Esophagus muscularis mucosa (tissue), 4 donors: ENCODE data around the gene PNPLA3.

ENCODE experiments used
- CTCF ChIP-seq, 3 experiments: fragments of 200-600 bp in 2 of 3; fragments of 450-650 bp in 1 of 3; sonication (generic) in 2 of 3; IDR thresholded peaks; one replicate each; pipeline ENCODE4 v1.5.1; 2017 to 2019; ENCODE audit warnings: antibody characterized with exemption in 3 of 3, mild to moderate bottlenecking in 2 of 3, moderate library complexity in 1 of 3
- EP300 ChIP-seq: sonication (generic); formaldehyde crosslinking; IDR thresholded peaks from one replicate; pipeline ENCODE4 v1.6.1; 2017; ENCODE audit warnings: antibody characterized with exemption
- POLR2A ChIP-seq: fragments of 450-650 bp; IDR thresholded peaks from one replicate; pipeline ENCODE4 v1.6.1; 2017; ENCODE audit warnings: antibody characterized with exemption, moderate library complexity, mild to moderate bottlenecking, low read depth

DNA sequence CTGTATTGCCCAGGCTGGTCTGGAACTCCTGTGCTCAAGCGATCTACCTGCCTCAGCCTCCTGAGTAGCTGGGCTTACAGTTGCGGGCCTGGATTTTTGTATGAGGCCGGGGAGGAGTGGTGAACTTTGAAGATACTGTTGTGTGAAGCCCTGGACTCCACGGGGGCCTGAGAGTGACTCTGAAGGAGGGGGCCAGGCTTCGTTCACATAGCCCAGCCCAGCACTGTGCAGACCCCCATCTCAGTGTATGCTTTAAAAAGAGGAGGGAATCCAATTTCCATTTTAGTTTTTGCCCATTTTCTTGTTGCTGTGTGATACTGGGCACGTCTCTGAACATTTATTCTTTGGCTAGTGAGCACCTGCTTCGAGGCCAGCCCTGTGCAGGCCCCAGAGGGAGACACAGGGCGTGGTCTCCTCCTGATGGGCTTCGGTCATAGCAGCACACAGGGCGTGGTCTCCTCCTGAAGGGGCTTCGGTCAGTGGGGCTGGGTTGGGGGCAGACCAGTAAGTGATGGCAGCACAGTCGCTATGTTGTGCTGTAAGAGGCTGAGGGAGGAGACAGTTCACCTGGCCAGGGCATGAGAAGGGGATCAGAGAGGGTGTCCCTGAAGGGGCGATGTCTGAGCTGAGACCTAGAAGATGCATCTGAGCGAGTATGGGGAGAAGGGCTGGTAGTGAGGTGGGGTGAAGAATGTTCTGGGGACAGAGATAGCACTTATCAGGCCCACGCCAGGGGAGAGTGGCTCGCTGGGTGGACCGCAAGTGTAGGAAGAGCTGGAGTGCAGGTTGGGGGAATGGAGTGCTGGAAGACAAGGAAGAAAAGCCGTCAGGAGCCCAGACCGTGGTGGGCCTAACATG is 45.6 kb downstream of the PNPLA3 start:
- no peak for TF ChIP-seq EP300
- TF ChIP-seq POLR2A: no peak
- no peak for TF ChIP-seq CTCF (IDR thresholded peaks at IDR 0.05)
